ENCODE data around the gene CDH13. TPM values are rescaled to one million over a fixed set of nuclear protein-coding genes. Genes with fewer than 3 reads are reported as not detected.

Gene CDH13
- total RNA-seq, 3 donors from 2014 or later = not detected

- ATAC-seq (no peak), DNase-seq (no peak)
- Mint-ChIP-seq H3K4me1 (ENCODE audit: low read depth) (no peaks in the 10 kb centered on the region), H3K9me3 (no peaks in the 10 kb centered on the region), H3K36me3 (ENCODE audit: insufficient read depth) (no peaks in the 10 kb centered on the region), H3K27me3 (ENCODE audit: low read depth) (no peaks in the 10 kb centered on the region), H3K4me3 (no peak overlapping the region)
Observed at GRCh38 chr16:83258366-83258928, 631.7 kb downstream of the CDH13 start.

- H3K9me3 Mint-ChIP-seq = peaks cover 3% of the 10 kb centered on the region
- ATAC-seq (no peak), DNase-seq (no peak)
- no peaks in the 10 kb centered on the region for H3K36me3 Mint-ChIP-seq (ENCODE audit: insufficient read depth)
- H3K4me3 Mint-ChIP-seq = no peak overlapping the region
- peaks cover 5% of the 10 kb centered on the region for H3K27me3 Mint-ChIP-seq (ENCODE audit: low read depth)
- H3K4me1 Mint-ChIP-seq (ENCODE audit: low read depth) = no peaks in the 10 kb centered on the region
Observed at GRCh38 chr16:83266848-83267553, 640.2 kb downstream of the CDH13 start.

- Mint-ChIP-seq H3K4me1 (ENCODE audit: low read depth) (no peaks in the 10 kb centered on the region), H3K9me3 (peaks cover 3% of the 10 kb centered on the region), H3K27me3 (ENCODE audit: low read depth) (peaks cover 5% of the 10 kb centered on the region), H3K36me3 (ENCODE audit: insufficient read depth) (no peaks in the 10 kb centered on the region), H3K4me3 (no peak overlapping the region)
- DNase-seq (no peak), ATAC-seq (no peak)
Observed at GRCh38 chr16:83268169-83268568, 641.4 kb downstream of the CDH13 start.

- ATAC-seq (no peak), DNase-seq (no peak)
- H3K4me3 Mint-ChIP-seq = no peak overlapping the region
- no peaks in the 10 kb centered on the region for H3K36me3 Mint-ChIP-seq (ENCODE audit: insufficient read depth)
- H3K4me1 Mint-ChIP-seq (ENCODE audit: low read depth) = no peaks in the 10 kb centered on the region
- peaks cover 5% of the 10 kb centered on the region for H3K27me3 Mint-ChIP-seq (ENCODE audit: low read depth)
- peaks cover 3% of the 10 kb centered on the region for H3K9me3 Mint-ChIP-seq
Observed at GRCh38 chr16:83269048-83269447, 642.3 kb downstream of the CDH13 start.

- no peaks in the 10 kb centered on the region for H3K36me3 Mint-ChIP-seq (ENCODE audit: insufficient read depth)
- no peak overlapping the region for H3K4me3 Mint-ChIP-seq
- ATAC-seq (no peak), DNase-seq (no peak)
- H3K27me3 Mint-ChIP-seq (ENCODE audit: low read depth) = peaks cover 5% of the 10 kb centered on the region
- H3K4me1 Mint-ChIP-seq (ENCODE audit: low read depth) = no peaks in the 10 kb centered on the region
- H3K9me3 Mint-ChIP-seq = peaks cover 3% of the 10 kb centered on the region
Observed at GRCh38 chr16:83269541-83269940, 642.8 kb downstream of the CDH13 start.

GRCh38 chr16:83270061-83270460 lies 643.3 kb downstream of the CDH13 start:
- Mint-ChIP-seq H3K27me3 (ENCODE audit: low read depth) (peaks cover 5% of the 10 kb centered on the region), H3K9me3 (peaks cover 3% of the 10 kb centered on the region), H3K36me3 (ENCODE audit: insufficient read depth) (no peaks in the 10 kb centered on the region), H3K4me1 (ENCODE audit: low read depth) (no peaks in the 10 kb centered on the region), H3K4me3 (no peak overlapping the region)
- ATAC-seq = no peak
- DNase-seq = no peak

GRCh38 chr16:83270640-83271039 lies 643.9 kb downstream of the CDH13 start:
- no peaks in the 10 kb centered on the region for H3K36me3 Mint-ChIP-seq (ENCODE audit: insufficient read depth)
- peaks cover 5% of the 10 kb centered on the region for H3K27me3 Mint-ChIP-seq (ENCODE audit: low read depth)
- H3K9me3 Mint-ChIP-seq = peaks cover 3% of the 10 kb centered on the region
- ATAC-seq = no peak
- no peak for DNase-seq
- H3K4me3 Mint-ChIP-seq = no peak overlapping the region
- H3K4me1 Mint-ChIP-seq (ENCODE audit: low read depth) = no peaks in the 10 kb centered on the region

- no peaks in the 10 kb centered on the region for H3K36me3 Mint-ChIP-seq (ENCODE audit: insufficient read depth)
- H3K27me3 Mint-ChIP-seq (ENCODE audit: low read depth) = peaks cover 5% of the 10 kb centered on the region
- no peak for ATAC-seq
- no peaks in the 10 kb centered on the region for H3K4me1 Mint-ChIP-seq (ENCODE audit: low read depth)
- peaks cover 3% of the 10 kb centered on the region for H3K9me3 Mint-ChIP-seq
- DNase-seq = no peak
- H3K4me3 Mint-ChIP-seq = no peak overlapping the region
Observed at GRCh38 chr16:83271123-83271522, 644.4 kb downstream of the CDH13 start.

GRCh38 chr16:83271970-83272575 lies 645.3 kb downstream of the CDH13 start:
- ATAC-seq = no peak
- H3K4me1 Mint-ChIP-seq (ENCODE audit: low read depth) = no peaks in the 10 kb centered on the region

GRCh38 chr16:83272843-83273242 lies 646.1 kb downstream of the CDH13 start:
- H3K4me1 Mint-ChIP-seq (ENCODE audit: low read depth) = no peaks in the 10 kb centered on the region

More at GRCh38 chr16:83271970-83272575, 645.3 kb downstream of the CDH13 start:
- Mint-ChIP-seq H3K4me3 (no peak overlapping the region), H3K9me3 (no peaks in the 10 kb centered on the region), H3K36me3 (ENCODE audit: insufficient read depth) (no peaks in the 10 kb centered on the region), H3K27me3 (ENCODE audit: low read depth) (peaks cover 5% of the 10 kb centered on the region)
- no peak for DNase-seq

GRCh38 chr16:83273504-83274173 lies 646.9 kb downstream of the CDH13 start:
- no peak for ATAC-seq

More at GRCh38 chr16:83272843-83273242, 646.1 kb downstream of the CDH13 start:
- ATAC-seq = no peak
- Mint-ChIP-seq H3K9me3 (no peaks in the 10 kb centered on the region), H3K4me3 (no peak overlapping the region), H3K27me3 (ENCODE audit: low read depth) (peaks cover 5% of the 10 kb centered on the region), H3K36me3 (ENCODE audit: insufficient read depth) (no peaks in the 10 kb centered on the region)
- no peak for DNase-seq

GRCh38 chr16:83279251-83279650 lies 652.5 kb downstream of the CDH13 start:
- no peaks in the 10 kb centered on the region for H3K9me3 Mint-ChIP-seq
- ATAC-seq (no peak), DNase-seq (no peak)
- H3K4me3 Mint-ChIP-seq = no peak overlapping the region
- no peaks in the 10 kb centered on the region for H3K36me3 Mint-ChIP-seq (ENCODE audit: insufficient read depth)
- H3K27me3 Mint-ChIP-seq (ENCODE audit: low read depth) = no peaks in the 10 kb centered on the region
- no peaks in the 10 kb centered on the region for H3K4me1 Mint-ChIP-seq (ENCODE audit: low read depth)

More at GRCh38 chr16:83273504-83274173, 646.9 kb downstream of the CDH13 start:
- H3K9me3 Mint-ChIP-seq = no peaks in the 10 kb centered on the region
- H3K4me3 Mint-ChIP-seq = no peak overlapping the region
- no peaks in the 10 kb centered on the region for H3K4me1 Mint-ChIP-seq (ENCODE audit: low read depth)
- H3K36me3 Mint-ChIP-seq (ENCODE audit: insufficient read depth) = no peaks in the 10 kb centered on the region
- DNase-seq = no peak
- peaks cover 5% of the 10 kb centered on the region for H3K27me3 Mint-ChIP-seq (ENCODE audit: low read depth)

- Mint-ChIP-seq H3K9me3 (no peaks in the 10 kb centered on the region), H3K4me3 (no peak overlapping the region), H3K36me3 (ENCODE audit: insufficient read depth) (no peaks in the 10 kb centered on the region), H3K27me3 (ENCODE audit: low read depth) (peaks cover 2% of the 10 kb centered on the region), H3K4me1 (ENCODE audit: low read depth) (no peaks in the 10 kb centered on the region)
- ATAC-seq (no peak), DNase-seq (no peak)
Observed at GRCh38 chr16:83285921-83286320, 659.2 kb downstream of the CDH13 start.

- DNase-seq = no peak
- no peak for ATAC-seq
- Mint-ChIP-seq H3K27me3 (ENCODE audit: low read depth) (no peaks in the 10 kb centered on the region), H3K9me3 (no peaks in the 10 kb centered on the region), H3K4me3 (no peak overlapping the region), H3K36me3 (ENCODE audit: insufficient read depth) (no peaks in the 10 kb centered on the region), H3K4me1 (ENCODE audit: low read depth) (no peaks in the 10 kb centered on the region)
Observed at GRCh38 chr16:83296505-83296904, 669.7 kb downstream of the CDH13 start.

All from activated T-cell treated with anti-CD3 and anti-CD28 coated beads, Interleukin-2, amount 50 U/mL, for 4 hours (primary cell).